DMS114 treated with DMSO at 0.1 percent for 48 hours (cell line): ENCODE data around the gene UPK3A.
"Not testable (repeated sequence)": the region's sequence is repeated elsewhere in the genome, so short reads cannot be mapped to it uniquely, and the experiment has no call there.

Experiments used
- DNase-seq: peaks from one replicate; lab custom pipeline; 2025; ENCODE audit not compliant: unreplicated experiment; lab: John Stamatoyannopoulos, UW

Gene UPK3A

GRCh38 chr22:45278125-45278524 is 6.6 kb upstream of the UPK3A start:
- no peak for DNase-seq

GRCh38 chr22:45280587-45280980 is 4.2 kb upstream of the UPK3A start:
- no peak for DNase-seq

- DNase-seq, result no peak
These were observed 3.7 kb upstream of the UPK3A start for GRCh38 chr22:45281010-45281409.

GRCh38 chr22:45285263-45286058 is 712 bp downstream of the UPK3A start:
- DNase-seq, result no peak

GRCh38 chr22:45286854-45287551 is 2.3 kb downstream of the UPK3A start:
- DNase-seq, result no peak

- DNase-seq, result no peak
These were observed 5.7 kb downstream of the UPK3A start for GRCh38 chr22:45290410-45290936.

- DNase-seq, result no peak
These were observed 6.5 kb downstream of the UPK3A start for GRCh38 chr22:45291061-45291930.

GRCh38 chr22:45291931-45292290 is 7.2 kb downstream of the UPK3A start:
- no peak for DNase-seq

GRCh38 chr22:45292731-45293442 is 8.1 kb downstream of the UPK3A start:
- no peak for DNase-seq

- DNase-seq, result no peak
These were observed 9.3 kb downstream of the UPK3A start for GRCh38 chr22:45294030-45294429.

GRCh38 chr22:45295004-45295403 is 10.3 kb downstream of the UPK3A start:
- not testable (repeated sequence) for DNase-seq

- DNase-seq, result no peak
These were observed 10.7 kb downstream of the UPK3A start for GRCh38 chr22:45295492-45295891.

GRCh38 chr22:45296628-45297297 is 12.0 kb downstream of the UPK3A start:
- no peak for DNase-seq

- DNase-seq, result no peak
These were observed 14.3 kb downstream of the UPK3A start for GRCh38 chr22:45298934-45299505.

- DNase-seq, result no peak
These were observed 18.0 kb downstream of the UPK3A start for GRCh38 chr22:45302751-45303150.

GRCh38 chr22:45303181-45303580 is 18.4 kb downstream of the UPK3A start:
- DNase-seq, result no peak

- no peak for DNase-seq
These were observed 20.2 kb downstream of the UPK3A start for GRCh38 chr22:45304971-45305370.

GRCh38 chr22:45305456-45306075 is 20.8 kb downstream of the UPK3A start:
- DNase-seq, result no peak

GRCh38 chr22:45306139-45306538 is 21.4 kb downstream of the UPK3A start:
- no peak for DNase-seq
